GM06990 (cell line): ENCODE measurements around the gene SORCS3.

Experiments used
- DNase-seq: peaks from one replicate; pipeline ENCODE4 v3.0.0-alpha.2; 2011; ENCODE audit not compliant: insufficient read length; ENCODE audit errors: extremely low read depth
- H3K27me3 ChIP-seq: replicated peaks from 2 replicates; pipeline ENCODE4 v1.6.0; 2011; ENCODE audit warnings: low read length; ENCODE audit not compliant: control insufficient read depth, insufficient read depth
- H3K36me3 ChIP-seq: 2 replicates; pipeline ENCODE4 v1.5.1; 2011; ENCODE audit warnings: low read length; ENCODE audit not compliant: control insufficient read depth, insufficient read depth
- H3K4me3 ChIP-seq: replicated peaks from 2 replicates; pipeline ENCODE4 v1.5.1; 2011; ENCODE audit warnings: low read depth, mild to moderate bottlenecking, control low read depth, low read length
- TF ChIP-seq, protein P1 (sequence below): IDR thresholded peaks from 2 replicates; pipeline ENCODE4 v1.5.1; 2011; ENCODE audit warnings: low read length, control low read depth, mild to moderate bottlenecking, inconsistent platforms; ENCODE audit not compliant: insufficient read depth, poor library complexity, severe bottlenecking

SORCS3 gene

DNA sequence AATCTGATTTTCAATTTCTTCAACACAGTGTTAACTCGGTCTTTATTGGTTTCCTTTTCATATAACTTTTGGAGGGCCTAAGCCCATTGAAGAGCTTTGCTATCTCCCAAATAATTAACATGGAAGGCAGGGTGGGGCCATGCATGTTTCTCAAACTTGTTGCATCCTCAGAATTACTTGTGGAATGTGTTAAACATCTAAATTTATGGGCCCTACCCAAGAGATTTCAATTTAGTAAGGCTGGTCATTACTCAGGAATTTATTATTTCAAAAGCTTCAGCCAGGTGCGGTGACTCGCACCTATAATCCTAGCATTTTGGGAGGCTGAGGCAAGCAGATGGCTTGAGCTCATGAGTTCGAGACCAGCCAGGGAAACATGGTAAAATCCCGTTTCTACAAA, 208.9 kb downstream of the SORCS3 start:
- H3K4me3 ChIP-seq: no peak overlapping the region
- no peaks in the 10 kb centered on the region for H3K36me3 ChIP-seq
- DNase-seq: no peak
- TF ChIP-seq, protein P1, sequence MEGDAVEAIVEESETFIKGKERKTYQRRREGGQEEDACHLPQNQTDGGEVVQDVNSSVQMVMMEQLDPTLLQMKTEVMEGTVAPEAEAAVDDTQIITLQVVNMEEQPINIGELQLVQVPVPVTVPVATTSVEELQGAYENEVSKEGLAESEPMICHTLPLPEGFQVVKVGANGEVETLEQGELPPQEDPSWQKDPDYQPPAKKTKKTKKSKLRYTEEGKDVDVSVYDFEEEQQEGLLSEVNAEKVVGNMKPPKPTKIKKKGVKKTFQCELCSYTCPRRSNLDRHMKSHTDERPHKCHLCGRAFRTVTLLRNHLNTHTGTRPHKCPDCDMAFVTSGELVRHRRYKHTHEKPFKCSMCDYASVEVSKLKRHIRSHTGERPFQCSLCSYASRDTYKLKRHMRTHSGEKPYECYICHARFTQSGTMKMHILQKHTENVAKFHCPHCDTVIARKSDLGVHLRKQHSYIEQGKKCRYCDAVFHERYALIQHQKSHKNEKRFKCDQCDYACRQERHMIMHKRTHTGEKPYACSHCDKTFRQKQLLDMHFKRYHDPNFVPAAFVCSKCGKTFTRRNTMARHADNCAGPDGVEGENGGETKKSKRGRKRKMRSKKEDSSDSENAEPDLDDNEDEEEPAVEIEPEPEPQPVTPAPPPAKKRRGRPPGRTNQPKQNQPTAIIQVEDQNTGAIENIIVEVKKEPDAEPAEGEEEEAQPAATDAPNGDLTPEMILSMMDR: no peak
- H3K27me3 ChIP-seq: no peaks in the 10 kb centered on the region

DNA sequence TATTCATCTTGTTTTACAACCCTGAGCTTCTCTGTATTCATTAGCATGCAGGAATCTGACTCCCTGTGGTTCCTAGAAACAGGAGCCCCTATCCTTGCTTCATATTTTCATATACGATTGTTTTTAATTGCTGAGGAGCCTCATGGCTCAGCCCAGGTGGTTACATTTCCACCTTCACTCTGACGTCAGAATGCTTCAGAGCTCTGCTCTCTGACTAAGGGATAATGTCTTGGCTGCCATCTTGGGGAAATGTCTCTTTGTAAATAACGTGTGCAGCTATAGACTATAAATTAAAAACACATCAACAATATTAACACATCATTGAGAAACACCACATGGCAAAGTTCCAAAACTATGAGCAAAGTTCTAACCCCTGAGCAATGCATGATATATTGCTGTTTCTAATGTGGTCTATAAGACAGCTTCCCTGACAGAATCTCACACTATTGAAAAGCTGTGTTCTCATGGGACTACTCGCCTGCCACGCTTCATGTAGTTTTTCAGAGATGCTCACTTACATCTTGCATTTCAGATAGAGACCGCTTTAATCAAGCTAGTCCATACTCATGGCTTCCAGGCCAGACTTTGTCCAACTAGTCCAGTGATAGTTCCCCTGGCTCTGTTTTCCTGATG, 227.0 kb downstream of the SORCS3 start:
- TF ChIP-seq, protein P1: no peak
- no peaks in the 10 kb centered on the region for H3K36me3 ChIP-seq
- H3K4me3 ChIP-seq: no peak overlapping the region
- no peak for DNase-seq
- H3K27me3 ChIP-seq: no peaks in the 10 kb centered on the region; the same call in 1 of the 2 replicates

DNA sequence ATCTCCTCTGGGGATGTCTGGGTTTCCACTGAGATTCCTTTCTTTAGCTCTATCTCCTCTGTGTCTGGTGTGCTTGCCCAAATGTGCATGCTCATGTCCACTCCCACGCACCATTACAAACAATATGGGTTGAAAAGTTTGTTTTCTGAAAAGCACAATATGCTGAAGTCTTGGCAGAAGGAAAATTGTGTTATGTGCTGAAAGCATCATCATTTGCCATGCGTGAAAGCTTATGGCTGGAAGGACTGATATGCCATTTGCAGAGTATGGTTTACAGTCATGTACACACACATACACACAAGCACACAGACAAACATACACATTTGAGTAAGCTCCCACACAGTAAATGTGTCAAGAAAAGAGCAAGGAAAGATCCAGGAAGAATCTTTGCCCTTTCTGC, 231.6 kb downstream of the SORCS3 start:
- H3K4me3 ChIP-seq: no peak overlapping the region
- H3K36me3 ChIP-seq: no peaks in the 10 kb centered on the region
- TF ChIP-seq, protein P1: no peak
- DNase-seq: no peak
- H3K27me3 ChIP-seq: no peaks in the 10 kb centered on the region; the same call in 1 of the 2 replicates

DNA sequence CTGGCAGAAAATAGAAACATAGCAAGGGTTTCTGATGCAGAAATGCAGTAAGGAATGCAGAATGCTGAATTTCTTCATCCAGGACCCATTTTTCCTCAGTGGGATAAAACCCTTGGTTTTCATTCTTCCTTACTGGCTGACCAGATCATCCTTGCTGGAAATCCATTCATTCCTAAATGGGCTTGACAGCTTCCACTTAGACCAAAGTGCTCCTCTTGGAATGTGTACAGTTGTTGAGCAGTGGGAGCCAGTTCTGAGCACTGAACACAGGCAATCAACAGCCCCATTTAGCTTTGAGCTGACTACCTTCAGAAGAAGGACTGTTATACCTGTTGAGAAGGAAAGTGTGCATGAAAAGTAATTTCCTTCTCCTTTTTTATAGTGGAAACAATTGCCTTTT, 232.1 kb downstream of the SORCS3 start:
- H3K4me3 ChIP-seq: no peak overlapping the region
- TF ChIP-seq, protein P1: no peak
- no peaks in the 10 kb centered on the region; the same call in 1 of the 2 replicates for H3K27me3 ChIP-seq
- H3K36me3 ChIP-seq: no peaks in the 10 kb centered on the region
- DNase-seq: no peak

DNA sequence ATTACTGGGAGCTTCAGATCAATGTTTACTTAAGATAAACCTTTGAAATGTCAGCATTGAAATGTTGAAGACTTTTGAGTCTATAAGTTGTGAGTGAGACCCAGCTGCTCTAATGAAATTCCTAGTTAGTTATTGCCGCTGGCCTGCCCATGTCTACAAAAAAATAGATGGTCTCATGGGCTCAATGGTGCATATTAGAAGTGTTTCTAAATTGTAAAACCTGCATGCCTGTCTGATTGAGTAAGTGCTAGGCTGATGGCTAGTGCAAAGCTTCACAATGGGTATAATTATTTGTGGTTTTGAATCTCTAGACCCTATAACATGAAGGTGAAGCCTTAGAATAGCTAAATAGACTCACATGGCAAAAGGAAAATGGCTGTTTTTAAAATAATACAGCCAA, 234.5 kb downstream of the SORCS3 start:
- Histone ChIP-seq H3K4me3 (no peak overlapping the region), H3K27me3 (no peaks in the 10 kb centered on the region; the same call in 1 of the 2 replicates), H3K36me3 (no peaks in the 10 kb centered on the region)
- DNase-seq: no peak
- TF ChIP-seq, protein P1: no peak

DNA sequence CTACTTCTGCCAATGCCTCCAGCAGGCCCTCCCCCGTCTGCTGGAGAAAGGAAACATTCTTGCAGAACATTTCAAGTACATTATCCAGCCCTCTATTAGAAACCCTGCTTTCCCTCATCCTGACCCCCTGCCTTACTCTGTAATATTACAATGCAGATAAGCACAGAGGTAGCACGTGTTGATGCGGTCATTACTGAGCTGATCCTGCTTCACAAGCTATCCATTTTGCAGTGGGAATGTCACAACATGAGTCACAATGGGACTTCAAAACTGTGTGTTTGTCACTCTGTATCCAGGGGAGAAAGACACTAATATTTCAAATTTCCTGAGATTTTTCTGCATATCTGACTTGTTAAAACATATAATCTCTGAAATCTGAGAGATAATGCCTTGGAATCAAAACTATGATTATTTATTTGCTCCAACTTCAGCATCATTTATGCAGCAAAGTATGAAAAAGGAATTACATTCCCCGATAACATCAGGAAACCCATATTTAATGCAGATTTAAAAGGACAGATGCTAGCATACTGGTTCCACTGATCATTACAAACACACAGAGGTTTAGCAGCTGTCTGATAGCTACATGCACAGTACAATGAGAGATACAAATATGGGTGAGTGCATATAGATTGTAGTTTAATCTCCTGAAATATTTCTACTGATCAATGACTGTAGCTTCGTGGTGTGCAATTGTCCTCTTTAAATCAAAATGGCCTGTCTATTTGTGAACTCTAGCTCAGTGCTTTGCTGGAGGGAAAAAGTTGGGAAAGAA, 239.7 kb downstream of the SORCS3 start:
- Histone ChIP-seq H3K27me3 (no peaks in the 10 kb centered on the region), H3K4me3 (no peak overlapping the region), H3K36me3 (no peaks in the 10 kb centered on the region)
- TF ChIP-seq, protein P1: no peak
- DNase-seq: no peak
